Astrocyte (in vitro differentiated cells and primary cell): ENCODE measurements around the gene NUP93.
"Not testable (repeated sequence)": the region's sequence is repeated elsewhere in the genome, so short reads cannot be mapped to it uniquely, and the experiment has no call there.

Experiments used
- EZH2 ChIP-seq: IDR thresholded peaks from 2 replicates; pipeline ENCODE4 v1.6.1; 2012; ENCODE audit warnings: mild to moderate bottlenecking, low read length, inconsistent platforms; ENCODE audit not compliant: insufficient read depth
- TF ChIP-seq, protein P1 (sequence below): IDR thresholded peaks from 2 replicates; pipeline ENCODE4 v1.5.1; 2011; ENCODE audit warnings: low read depth, mild to moderate bottlenecking, inconsistent platforms, low read length, moderate library complexity; ENCODE audit not compliant: insufficient read depth

DNA sequence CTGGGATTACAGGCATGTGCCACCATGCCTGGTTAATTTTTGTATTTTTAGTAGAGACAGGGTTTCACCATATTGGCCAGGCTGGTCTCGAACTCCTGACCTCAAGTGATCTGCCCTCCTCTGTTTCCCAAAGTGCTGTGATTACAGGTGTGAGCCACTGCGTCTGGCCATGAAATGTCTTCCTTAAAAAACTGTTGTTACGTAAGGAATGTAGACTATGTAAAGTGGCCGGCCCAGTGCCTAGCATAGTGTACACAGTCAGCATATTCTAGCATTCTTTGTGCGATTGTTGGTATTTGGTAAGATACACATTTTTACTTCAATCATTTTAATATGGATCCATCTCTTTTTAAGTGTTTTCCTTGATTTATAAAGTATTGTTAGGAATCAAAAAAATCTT is 81.7 kb downstream of the NUP93 start:
- TF ChIP-seq, protein P1, sequence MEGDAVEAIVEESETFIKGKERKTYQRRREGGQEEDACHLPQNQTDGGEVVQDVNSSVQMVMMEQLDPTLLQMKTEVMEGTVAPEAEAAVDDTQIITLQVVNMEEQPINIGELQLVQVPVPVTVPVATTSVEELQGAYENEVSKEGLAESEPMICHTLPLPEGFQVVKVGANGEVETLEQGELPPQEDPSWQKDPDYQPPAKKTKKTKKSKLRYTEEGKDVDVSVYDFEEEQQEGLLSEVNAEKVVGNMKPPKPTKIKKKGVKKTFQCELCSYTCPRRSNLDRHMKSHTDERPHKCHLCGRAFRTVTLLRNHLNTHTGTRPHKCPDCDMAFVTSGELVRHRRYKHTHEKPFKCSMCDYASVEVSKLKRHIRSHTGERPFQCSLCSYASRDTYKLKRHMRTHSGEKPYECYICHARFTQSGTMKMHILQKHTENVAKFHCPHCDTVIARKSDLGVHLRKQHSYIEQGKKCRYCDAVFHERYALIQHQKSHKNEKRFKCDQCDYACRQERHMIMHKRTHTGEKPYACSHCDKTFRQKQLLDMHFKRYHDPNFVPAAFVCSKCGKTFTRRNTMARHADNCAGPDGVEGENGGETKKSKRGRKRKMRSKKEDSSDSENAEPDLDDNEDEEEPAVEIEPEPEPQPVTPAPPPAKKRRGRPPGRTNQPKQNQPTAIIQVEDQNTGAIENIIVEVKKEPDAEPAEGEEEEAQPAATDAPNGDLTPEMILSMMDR: not testable (repeated sequence)
- TF ChIP-seq EZH2: not testable (repeated sequence)
